ENCODE measurements around the gene ZMYM5.
"Not testable (repeated sequence)": the region's sequence is repeated elsewhere in the genome, so short reads cannot be mapped to it uniquely, and the experiment has no call there.

ZMYM5 gene

DNA sequence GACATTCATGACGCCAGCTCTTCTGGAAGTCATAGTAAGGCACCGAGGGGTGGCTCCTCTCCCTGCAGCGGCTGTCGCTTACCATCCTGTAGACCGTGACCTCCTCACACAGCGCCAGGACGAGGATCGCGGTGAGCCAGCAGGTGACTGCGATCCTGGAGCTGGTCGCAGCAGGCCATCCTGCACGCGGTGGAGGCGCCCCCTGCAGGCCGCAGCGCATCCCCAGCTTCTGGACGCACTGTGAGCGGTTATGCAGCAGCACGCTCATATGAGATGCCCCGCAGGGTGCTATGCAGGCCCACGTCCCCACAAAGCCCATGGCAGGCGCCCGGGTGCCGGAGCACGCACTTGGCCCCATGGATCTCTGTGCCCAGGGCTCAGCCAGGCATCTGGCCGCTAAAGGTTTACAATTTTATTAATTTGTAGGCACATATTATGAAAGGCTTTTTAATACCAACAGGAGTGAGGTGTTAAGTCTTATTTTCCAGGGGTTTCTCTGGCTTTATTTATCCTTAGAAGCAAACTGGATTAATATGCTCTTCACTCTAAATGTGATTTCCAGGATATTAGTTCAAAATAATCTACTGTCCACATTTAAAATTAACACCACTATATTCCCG lies 45.1 kb downstream of the ZMYM5 start:
- peak; percentile 26 for DNase-seq (ENCODE audit: low spot score)

DNA sequence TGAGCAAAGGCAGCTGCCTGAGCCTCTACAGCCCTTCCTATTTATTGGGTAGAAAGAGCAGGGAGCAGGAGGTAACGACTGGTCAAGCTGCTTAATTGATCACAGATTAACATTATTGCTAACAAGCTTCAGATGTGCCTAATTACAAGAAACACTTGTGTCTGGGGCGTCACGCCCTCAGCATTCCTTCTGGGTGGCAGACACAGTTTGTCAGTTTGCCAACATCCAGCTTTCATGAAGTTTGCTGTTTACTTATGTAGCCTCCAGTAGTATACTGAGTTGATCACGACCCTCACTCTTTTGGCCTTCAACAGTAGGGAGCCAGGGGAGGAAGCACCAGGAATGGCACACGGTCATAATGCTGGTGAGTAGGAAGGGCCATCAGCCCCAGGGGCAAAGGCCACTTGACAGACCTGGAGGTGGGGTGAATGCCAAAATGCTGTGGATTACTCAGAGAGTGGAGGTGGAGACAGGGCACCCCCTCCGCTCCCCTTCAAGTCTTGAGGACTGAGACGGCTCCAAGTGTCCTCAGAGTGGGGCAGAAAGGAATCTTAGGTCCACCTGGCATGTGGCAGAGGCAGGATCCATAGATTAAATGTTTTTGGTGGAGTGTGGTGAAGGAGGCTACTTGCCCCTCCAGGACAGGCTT lies 45.8 kb downstream of the ZMYM5 start:
- DNase-seq (ENCODE audit: low spot score) = no peak

DNA sequence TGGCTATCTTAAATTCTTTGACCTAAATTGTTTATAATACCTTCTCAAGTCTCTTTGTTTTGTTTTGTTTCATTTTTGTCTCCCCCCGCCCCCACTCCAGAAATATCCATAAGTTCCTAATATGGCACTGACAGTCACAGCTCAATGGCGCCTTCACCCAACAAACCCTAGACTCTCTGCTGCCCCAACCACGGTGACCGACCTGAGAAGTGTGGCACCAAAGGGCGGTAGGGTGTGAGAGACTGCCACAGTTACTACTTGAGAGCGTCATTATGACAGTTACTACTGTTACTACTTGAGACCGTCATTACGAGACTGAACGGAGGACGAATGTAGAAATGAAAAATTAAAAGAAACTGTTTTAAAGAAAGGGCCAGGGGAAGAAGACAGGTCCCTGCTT lies 46.3 kb downstream of the ZMYM5 start:
- no peak for DNase-seq (ENCODE audit: low spot score)

DNA sequence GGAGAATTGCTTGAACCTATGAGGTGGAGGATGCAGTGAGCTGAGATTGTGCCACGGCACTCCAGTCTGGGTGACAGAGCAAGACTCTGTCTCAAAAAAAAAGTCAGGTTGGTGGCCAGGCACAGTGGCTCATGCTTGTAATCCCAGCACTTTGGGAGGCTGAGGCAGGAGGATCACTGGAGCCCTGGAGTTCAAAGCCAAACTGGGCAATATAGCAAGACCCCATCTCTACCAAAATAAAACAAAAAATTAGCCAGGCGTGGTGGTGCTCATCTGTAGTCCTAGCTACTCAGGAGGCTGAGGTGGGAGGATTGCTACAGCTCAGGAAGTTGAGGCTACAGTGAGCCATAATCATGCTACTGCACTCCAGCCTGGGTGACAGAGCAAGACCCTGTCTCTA lies 47.6 kb downstream of the ZMYM5 start:
- not testable (repeated sequence) for DNase-seq (ENCODE audit: low spot score)

DNA sequence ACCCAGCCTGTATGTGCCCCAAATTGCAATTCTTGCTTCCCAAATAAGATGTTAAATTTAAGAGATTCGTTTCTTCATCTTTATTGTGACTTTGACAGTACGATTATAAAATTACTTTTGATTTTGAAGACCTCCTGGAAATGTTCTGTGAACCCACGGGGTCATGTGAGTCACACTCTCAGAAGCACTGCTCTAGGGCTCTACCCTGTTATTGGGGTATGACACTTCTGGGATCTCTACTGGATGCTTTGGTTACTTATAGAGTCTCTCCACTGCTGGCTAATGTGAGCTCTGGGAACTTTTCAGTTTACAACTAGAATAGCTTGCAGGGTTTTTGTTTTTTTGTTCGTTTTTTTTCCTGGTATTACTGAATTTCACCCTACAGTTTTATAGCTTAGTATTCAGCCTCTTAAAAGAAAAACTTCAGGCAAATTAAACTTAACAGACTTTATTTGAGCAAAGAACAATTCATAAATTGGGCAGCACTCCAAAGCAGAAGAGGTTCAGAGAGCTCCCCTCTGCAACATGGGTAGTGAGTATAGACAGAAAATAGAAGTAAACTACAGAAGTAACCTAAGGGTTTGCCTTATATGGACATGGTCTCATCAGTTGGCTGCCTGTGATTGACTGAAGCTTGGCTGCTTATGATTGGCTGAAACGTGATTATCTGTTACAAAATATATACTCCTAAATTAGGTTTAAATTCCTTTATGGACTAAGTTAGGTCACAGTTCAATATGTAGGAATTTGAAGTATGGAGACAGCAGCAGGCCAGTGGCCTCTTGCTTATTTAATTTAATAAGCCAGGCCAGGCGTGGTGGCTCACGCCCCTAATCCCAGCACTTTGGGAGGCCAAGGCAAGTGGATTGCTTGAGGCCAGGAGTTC lies 52.2 kb downstream of the ZMYM5 start:
- DNase-seq (ENCODE audit: low spot score) = no peak

DNA sequence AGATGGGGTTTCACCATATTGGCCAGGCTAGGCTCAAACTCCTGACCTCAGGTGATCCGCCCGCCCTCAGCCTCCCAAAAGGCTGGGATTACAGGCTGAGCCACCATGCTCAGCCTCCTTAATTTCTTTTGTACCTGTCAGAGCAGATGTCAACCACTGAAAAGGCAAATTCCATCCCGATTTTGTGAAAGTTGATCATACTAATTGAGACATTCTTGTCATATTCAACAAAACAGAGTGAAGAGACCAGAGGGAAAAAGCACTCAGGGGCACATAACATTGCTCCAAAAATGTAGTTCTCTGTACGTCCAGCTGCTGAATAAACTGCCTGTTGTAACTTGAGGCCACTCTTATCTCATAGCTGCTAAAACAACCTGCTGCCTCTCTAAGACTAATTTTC lies 53.3 kb downstream of the ZMYM5 start:
- DNase-seq (ENCODE audit: low spot score) = no peak

DNA sequence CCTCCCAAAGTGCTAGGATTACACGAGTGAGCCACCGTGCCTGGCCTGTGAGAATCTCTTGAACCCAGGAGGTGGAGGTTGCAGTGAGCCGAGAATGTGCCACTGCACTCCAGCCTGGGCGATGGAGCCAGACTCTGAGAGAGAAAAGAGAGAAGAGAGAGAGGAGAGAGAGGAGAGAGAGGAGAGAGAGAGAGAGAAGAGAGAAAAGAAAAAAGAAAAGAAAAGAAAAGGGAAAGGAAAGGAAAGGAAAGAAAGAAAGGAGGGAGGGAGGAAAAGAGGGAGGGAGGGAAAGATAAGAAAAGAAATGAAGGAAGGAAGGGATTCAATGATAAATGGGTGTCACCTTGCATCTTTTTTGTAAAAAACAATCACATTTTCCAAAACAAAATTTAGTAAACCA lies 57.7 kb downstream of the ZMYM5 start:
- no peak for DNase-seq (ENCODE audit: low spot score)

DNA sequence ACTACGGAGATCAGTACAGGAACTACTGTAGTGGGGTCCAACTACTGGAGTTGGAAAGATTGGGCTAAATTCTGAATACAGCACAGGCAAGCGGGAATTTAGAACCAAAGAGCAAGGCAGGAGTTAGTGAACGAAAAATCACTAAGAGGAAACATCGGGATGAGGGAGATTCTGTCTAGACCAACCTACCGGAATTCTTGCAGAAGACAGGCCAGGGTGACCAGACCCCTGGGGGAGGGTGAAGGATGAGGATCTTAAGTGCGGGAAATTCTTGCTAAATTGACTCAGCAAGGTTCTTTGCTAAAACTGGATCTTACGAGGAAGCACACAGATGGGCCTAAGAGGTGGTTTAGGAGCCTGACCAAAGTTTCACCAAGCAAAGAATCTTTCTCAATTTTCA lies 67.5 kb downstream of the ZMYM5 start:
- no peak for DNase-seq (ENCODE audit: low spot score)

DNA sequence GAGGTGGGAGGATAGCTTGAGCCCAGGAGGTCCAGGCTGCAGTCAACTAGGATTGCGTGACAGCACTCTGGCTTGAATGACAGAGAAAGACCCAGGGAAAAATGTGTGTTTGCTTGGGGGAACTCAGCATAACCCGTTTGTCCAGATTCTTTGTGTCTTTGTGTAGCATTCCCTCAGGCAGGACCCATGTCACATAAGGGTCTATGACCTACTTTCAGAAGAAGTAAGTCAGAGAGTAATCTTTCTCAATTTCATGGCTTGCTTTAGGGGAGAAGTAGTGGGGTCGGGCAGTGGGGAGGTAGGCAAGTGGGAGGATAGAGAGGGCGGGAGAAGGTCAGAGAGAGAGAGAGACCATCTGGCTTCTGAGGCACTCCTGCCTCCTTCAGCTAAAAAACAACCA lies 68.8 kb downstream of the ZMYM5 start:
- DNase-seq (ENCODE audit: low spot score) = peak; percentile 19

DNA sequence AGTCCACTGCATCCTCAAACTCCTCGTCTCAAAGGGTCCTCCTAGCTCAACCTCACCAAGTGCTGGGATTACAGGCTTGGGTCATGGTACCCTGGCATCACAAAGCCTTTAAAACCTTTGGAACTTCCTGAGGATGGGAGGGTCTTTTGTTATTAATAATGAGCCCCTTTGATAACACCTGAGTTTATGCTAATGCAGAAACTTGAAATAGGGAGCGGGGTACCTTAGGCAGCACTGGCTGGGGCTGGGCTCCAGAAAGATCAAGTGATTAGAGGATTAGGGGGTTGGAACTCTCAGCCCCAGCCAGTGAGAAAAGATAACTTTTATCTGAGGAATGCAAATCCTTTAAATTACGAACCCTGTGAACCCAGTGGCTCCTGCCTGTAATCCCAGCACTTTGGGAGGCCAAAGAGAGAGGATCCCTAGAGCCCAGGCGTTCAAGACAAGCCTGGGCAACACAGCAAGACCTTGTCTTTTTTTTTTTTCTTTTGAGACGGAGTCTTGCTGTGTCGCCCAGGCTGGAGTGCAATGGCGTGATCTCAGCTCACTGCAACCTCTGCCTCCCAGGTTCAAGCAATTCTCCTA lies 71.4 kb downstream of the ZMYM5 start:
- no peak for DNase-seq (ENCODE audit: low spot score)

DNA sequence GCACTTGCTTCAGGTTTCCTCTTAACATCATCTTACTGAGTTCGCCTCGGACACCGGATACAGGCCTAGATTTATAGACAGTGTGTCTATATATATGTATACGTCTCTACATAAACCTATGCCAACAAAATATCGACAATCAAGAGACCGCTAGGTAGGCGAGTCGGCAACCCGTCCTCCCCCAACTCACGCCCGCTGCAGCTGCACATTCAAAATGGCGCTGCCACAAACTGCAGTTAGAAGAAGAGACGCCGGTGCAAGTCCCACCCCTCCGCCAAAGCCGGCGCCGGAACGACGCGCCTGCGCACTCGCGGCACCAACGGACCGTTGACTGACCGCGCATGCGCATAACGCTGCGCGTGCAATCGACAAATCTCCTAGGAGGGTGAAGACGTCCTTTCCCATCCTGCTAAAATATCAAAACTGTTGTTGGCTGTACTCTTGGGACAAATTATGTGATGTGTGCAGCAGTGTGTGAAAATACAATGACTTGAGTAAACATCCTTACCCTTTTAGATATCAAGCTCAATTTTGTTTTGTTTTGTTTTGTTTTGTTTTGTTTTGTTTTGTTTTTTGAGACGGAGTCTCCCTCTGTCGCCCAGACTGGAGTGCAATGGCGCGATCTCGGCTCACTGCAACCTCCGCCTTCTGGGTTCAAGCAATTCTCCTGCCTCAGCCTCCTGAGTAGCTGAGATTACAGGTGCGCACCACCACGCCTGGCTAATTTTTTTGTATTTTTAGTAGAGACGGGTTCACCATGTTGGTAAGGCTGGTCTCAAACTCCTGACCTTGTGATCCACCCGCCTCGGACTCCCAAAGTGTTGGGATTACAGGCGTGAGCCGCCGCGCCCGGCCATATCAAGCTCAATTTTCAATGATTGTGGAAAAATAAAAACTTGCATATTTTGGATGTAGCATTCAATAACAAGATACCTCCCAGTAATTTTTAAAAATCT lies 80.4 kb downstream of the ZMYM5 start, which contains the start of gene PSPC1:
Gene PSPC1 (minus strand): TSS at position 219 of the 956 bp plus-strand sequence. CDS start 188 bp downstream, at position 31.
- peak; percentile 92 for DNase-seq (ENCODE audit: low spot score)

DNA sequence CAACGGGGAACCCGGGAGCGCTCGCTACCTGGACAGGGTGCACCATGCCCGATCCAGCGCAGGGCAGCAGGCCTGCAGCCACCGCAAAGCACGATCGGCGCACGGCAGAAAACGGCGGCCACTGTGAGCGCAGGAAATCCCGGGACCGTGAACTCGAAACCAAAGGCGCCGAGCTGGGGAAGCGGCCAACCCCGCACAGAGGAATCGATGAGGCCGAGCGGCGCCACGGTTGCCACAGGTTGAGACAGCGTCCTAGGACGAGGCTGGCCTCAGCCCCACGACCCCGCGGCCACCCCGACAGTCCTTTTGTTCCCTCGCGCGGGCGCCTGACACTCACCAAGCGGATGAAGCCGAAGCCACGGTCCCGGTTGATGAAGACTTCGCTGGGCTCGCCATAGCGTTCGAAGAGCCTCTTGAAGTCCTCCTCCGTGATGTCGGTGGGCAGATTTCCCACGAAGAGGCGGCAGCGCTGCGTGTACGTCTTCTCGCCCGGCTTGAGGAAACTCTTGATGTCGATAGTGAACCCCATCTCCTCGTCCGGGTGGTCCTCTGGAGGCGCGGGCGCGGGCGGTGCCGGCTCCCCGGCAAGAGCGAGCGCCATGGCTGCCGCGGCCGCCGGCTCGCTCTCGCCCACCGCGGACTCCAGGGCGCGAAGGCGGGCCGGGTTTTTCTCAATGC lies 81.3 kb downstream of the ZMYM5 start:
- peak; percentile 28 for DNase-seq (ENCODE audit: low spot score)

DNA sequence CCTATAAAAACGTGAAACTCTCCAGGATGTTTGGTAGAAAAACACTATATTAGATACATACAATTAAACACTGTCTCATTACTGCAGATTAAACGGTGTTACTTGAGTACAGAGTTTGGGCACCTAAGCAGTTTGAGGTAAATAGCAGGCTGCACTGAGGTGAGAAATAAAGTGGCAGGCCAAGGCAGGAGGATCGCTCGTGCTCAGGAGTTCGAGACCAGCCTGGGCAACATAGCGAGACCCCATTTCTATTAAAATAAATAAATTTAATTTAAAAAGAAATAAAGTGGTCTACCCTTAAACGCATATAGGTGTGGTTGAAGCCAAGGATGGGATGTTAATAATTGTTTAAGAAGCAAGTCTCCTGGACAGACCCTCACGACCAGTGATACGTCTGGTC lies 81.9 kb downstream of the ZMYM5 start:
- no peak for DNase-seq (ENCODE audit: low spot score)

DNA sequence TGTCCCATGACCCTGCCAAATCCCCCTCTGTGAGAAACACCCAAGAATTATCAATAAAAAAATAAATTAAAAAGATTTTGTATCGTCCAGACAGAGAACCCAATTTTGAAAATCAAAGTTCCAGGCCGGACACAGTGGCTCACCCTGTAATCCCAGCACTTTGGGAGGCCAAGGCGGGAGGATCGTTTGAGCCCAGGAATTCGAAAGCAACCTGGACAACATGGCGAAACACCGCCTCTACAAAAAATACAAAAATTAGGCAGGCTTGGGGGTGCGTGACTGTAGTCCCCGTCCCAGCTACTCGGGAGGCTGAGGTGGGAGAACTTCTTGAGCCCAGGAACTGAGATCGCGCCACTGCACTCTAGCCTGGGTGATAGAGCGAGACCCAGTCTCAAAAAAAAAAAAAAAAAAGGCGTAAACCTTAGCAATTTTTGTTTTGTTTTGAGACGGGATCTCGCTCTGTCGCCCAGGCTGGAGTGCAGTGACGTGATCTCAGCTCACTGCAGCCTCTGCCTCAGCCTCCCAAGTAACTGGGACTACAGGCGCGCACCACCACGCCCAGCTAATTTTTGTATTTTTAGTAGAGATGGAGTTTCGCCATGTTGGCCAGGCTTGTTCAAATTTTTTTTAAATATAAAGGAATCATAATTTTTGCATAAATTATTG lies 82.6 kb downstream of the ZMYM5 start:
- DNase-seq (ENCODE audit: low spot score) = not testable (repeated sequence)

All from HuH-7.5 (cell line).